Endothelial cell of umbilical vein (primary cell): ENCODE results near the gene CIBAR2. TPM values are rescaled to one million over a fixed set of nuclear protein-coding genes. Genes with fewer than 3 reads are reported as not detected.

ENCODE experiments used
- BruUV-seq: library from RNA; stranded (reverse); fragments of 400-500 nt; replicated peaks from 2 replicates; lab custom pipeline; 2021; lab: Mats Ljungman, UMichigan
- CTCF ChIA-PET: fragments of 300-600, 350-600 bp; sonication (Branson Sonifier 250); formaldehyde crosslinking; loops from one replicate; lab custom pipeline; 2021; ENCODE audit warnings: antibody characterized with exemption, inconsistent platforms; lab: Charles Lee
- POLR2A ChIA-PET: fragments of 300-600, 350-600 bp; sonication (Branson Sonifier 250); formaldehyde crosslinking; loops from one replicate; lab custom pipeline; 2021; ENCODE audit warnings: antibody characterized with exemption, inconsistent platforms; lab: Charles Lee
- DNase-seq: peaks from one replicate; pipeline ENCODE4 v3.0.0-alpha.2; 2011; ENCODE audit warnings: low read depth, low spot score
- FAIRE-seq: peaks from 2 replicates; lab custom pipeline; 2011; peaks lifted over from hg19 to GRCh38; lab: Jason Lieb, UNC
- H2AFZ ChIP-seq: 2 replicates; pipeline ENCODE4 v1.6.0; 2012; ENCODE audit warnings: low read depth, low read length, control low read depth, inconsistent platforms
- H3K27ac ChIP-seq: 2 replicates; pipeline ENCODE4 v1.5.1; 2011; ENCODE audit warnings: low read depth, mild to moderate bottlenecking, control low read depth, low read length, moderate library complexity; ENCODE audit not compliant: insufficient read depth
- H3K27me3 ChIP-seq, 2 experiments: 2 replicates each; pipeline versions ENCODE4 v1.6.0 to v1.6.1; 2011; ENCODE audit warnings: low read length in 2 of 2, mixed read lengths in 1 of 2; ENCODE audit not compliant: control insufficient read depth in 2 of 2, insufficient read depth in 2 of 2
- H3K36me3 ChIP-seq, 2 experiments: 2 replicates in 1 of 2; 3 replicates in 1 of 2; pipeline ENCODE4 v1.5.1; 2011; ENCODE audit warnings: low read length in 2 of 2, mild to moderate bottlenecking in 1 of 2, moderate library complexity in 1 of 2; ENCODE audit not compliant: control insufficient read depth in 2 of 2, insufficient read depth in 2 of 2; ENCODE audit errors: extremely low read depth in 1 of 2
- H3K4me1 ChIP-seq: 3 replicates; pipeline ENCODE4 v1.5.1; 2011; ENCODE audit warnings: mild to moderate bottlenecking, low read length; ENCODE audit not compliant: control insufficient read depth, insufficient read depth; ENCODE audit errors: extremely low read depth
- H3K4me2 ChIP-seq: 2 replicates; pipeline ENCODE4 v1.6.1; 2011; ENCODE audit warnings: low read length, control low read depth, mixed read lengths; ENCODE audit not compliant: insufficient read depth
- H3K4me3 ChIP-seq, 3 experiments: fragments of 200-600 bp in 1 of 3; sonication (generic), shearing (Covaris generic) in 1 of 3; replicated peaks in 1 of 3; 2 replicates each; pipeline ENCODE4 v1.5.1; 2011 to 2016; ENCODE audit warnings: control low read depth in 3 of 3, low read length in 3 of 3, mild to moderate bottlenecking in 2 of 3, inconsistent platforms in 1 of 3, low read depth in 1 of 3, moderate library complexity in 1 of 3; ENCODE audit not compliant: insufficient read depth in 1 of 3
- H3K79me2 ChIP-seq: 2 replicates; pipeline ENCODE4 v1.6.0; 2012; ENCODE audit warnings: low read length, inconsistent platforms; ENCODE audit not compliant: control insufficient read depth, insufficient read depth
- H3K9ac ChIP-seq: replicated peaks from 2 replicates; pipeline ENCODE3; 2011; ENCODE audit warnings: low read length, control low read depth; ENCODE audit not compliant: insufficient read depth; ENCODE audit errors: extremely low read depth
- H3K9me1 ChIP-seq: replicated peaks from 3 replicates; pipeline ENCODE4 v1.6.0; 2011; ENCODE audit warnings: mild to moderate bottlenecking, low read length; ENCODE audit not compliant: control insufficient read depth, insufficient read depth; ENCODE audit errors: extremely low read depth
- H3K9me3 ChIP-seq: replicated peaks from 2 replicates; pipeline ENCODE4 v1.5.1; 2012; ENCODE audit warnings: low read length, inconsistent platforms; ENCODE audit not compliant: control insufficient read depth, insufficient read depth
- H4K20me1 ChIP-seq: replicated peaks from 2 replicates; pipeline ENCODE3; 2011; ENCODE audit warnings: mild to moderate bottlenecking, low read length; ENCODE audit not compliant: control insufficient read depth, insufficient read depth; ENCODE audit errors: extremely low read depth
- CTCF ChIP-seq, 2 donors: IDR thresholded peaks; 1 replicate in 1 of 2; 2 replicates in 1 of 2; pipeline ENCODE4 v1.5.1; 2011; ENCODE audit warnings: low read length in 2 of 2, mild to moderate bottlenecking in 2 of 2, moderate library complexity in 2 of 2, control low read depth in 1 of 2, inconsistent platforms in 1 of 2, low read depth in 1 of 2; ENCODE audit not compliant: insufficient read depth in 1 of 2; ENCODE audit errors: extremely low read depth in 1 of 2
- EZH2 ChIP-seq: IDR thresholded peaks from 2 replicates; pipeline ENCODE4 v1.6.1; 2012; ENCODE audit warnings: borderline replicate concordance, low read depth, mild to moderate bottlenecking, moderate library complexity, low read length, inconsistent platforms; ENCODE audit not compliant: severe bottlenecking
- FOS ChIP-seq: IDR thresholded peaks from 2 replicates; pipeline ENCODE4 v1.6.1; 2011; ENCODE audit warnings: mild to moderate bottlenecking, low read length, moderate library complexity, borderline replicate concordance; ENCODE audit not compliant: insufficient read depth
- GATA2 ChIP-seq: IDR thresholded peaks from 2 replicates; pipeline ENCODE4 v1.7.0; 2011; ENCODE audit warnings: low read depth, mild to moderate bottlenecking, moderate library complexity, mixed read lengths, low read length; ENCODE audit not compliant: insufficient read length, insufficient read depth
- JUN ChIP-seq: IDR thresholded peaks from 2 replicates; pipeline ENCODE4 v1.6.1; 2011; ENCODE audit warnings: borderline replicate concordance, low read depth; ENCODE audit not compliant: insufficient read length, insufficient read depth
- MAX ChIP-seq: IDR thresholded peaks from 2 replicates; pipeline ENCODE4 v1.6.1; 2011; ENCODE audit not compliant: insufficient read depth, insufficient read length
- MYC ChIP-seq: IDR thresholded peaks from one replicate; pipeline ENCODE4 v1.6.1; 2011; ENCODE audit warnings: mild to moderate bottlenecking, low read depth, low read length
- POLR2A ChIP-seq: IDR thresholded peaks from 2 replicates; pipeline ENCODE4 v1.6.1; 2012; ENCODE audit warnings: low read depth, mild to moderate bottlenecking, control low read depth, low read length
- POLR2AphosphoS5 ChIP-seq: IDR thresholded peaks from 2 replicates; pipeline ENCODE4 v1.6.1; 2012; ENCODE audit warnings: low read depth, mild to moderate bottlenecking, control low read depth, low read length, moderate library complexity; ENCODE audit not compliant: insufficient read depth
- dilution Hi-C: fragments of 300-500 bp; cut with MboI; formaldehyde crosslinking; loops from one replicate; pipeline ENCODE4 v1.15.0; 2019; ENCODE audit warnings: low sequenced_read_pairs; ENCODE audit not compliant: extremely low pct_ligation_motif_present
- intact Hi-C: fragments of 100-400 bp; cut with micrococcal nuclease; formaldehyde crosslinking; loops from one replicate; pipeline ENCODE4 v1.10.0; 2022
- polyA plus RNA-seq, 4 experiments: library from polyadenylated mRNA; depleted of rRNA in 3 of 4; stranded (reverse) in 3 of 4; unstranded in 1 of 4; fragments of >200 nt; gene quantifications; 2 replicates each; pipeline versions ENCODE4 v1.2.1 to v1.2.3, GENCODE V29; 2011 to 2012; ENCODE audit warnings: missing spikeins in 1 of 4
- total RNA-seq: library from RNA; stranded (reverse); gene quantifications from 2 replicates; pipeline ENCODE4 v1.2.3, GENCODE V29; 2021

The CIBAR2 gene
- total and polyA plus RNA-seq, 2 donors (not counting 3 experiments of a cell fraction or from before 2014, with no cell fraction given), result 0.07 TPM; not detected in 1

GRCh38 chr16:85141491-85142128 is 29.3 kb upstream of the CIBAR2 start:
- Histone ChIP-seq H3K4me3 (no peak overlapping the region), H3K9ac (no peak overlapping the region), H3K4me2 (no peak overlapping the region), H2AFZ (no peak overlapping the region), H3K27ac (no peak overlapping the region), H3K27me3 (no peaks in the 10 kb centered on the region), H3K9me1 (no peaks in the 10 kb centered on the region), H4K20me1 (no peaks in the 10 kb centered on the region), H3K4me1 (peaks cover 30% of the 10 kb centered on the region), H3K79me2 (no peaks in the 10 kb centered on the region), H3K36me3 (no peaks in the 10 kb centered on the region), H3K9me3 (no peaks in the 10 kb centered on the region)
- ChIA-PET CTCF (interaction anchor here (0.8 to 3.1 kb wide), 2 partner anchors 15 to 27 kb away, joined by 3 to 9 read pairs; no protein-coding TSS in a partner anchor), POLR2A (no interaction called here)
- DNase-seq, result no peak
- intact Hi-C loops, result no loop called here
- FAIRE-seq, result no peak
- BruUV-seq, result no TSS peak
- TF ChIP-seq GATA2 (no peak), POLR2A (no peak), POLR2AphosphoS5 (no peak), MAX (no peak), FOS (no peak), EZH2 (no peak), JUN (no peak), CTCF (IDR thresholded peaks at IDR 0.05; ENCODE audit: extremely low read depth in 1 of 2, insufficient read depth in 1 of 2, low read depth in 1 of 2, low read length in 2 of 2) (no peak), MYC (no peak)
- dilution Hi-C loops, result no loop called here
